Upper lobe of right lung (tissue), 1 donor: ENCODE data around the gene CDHR1. TPM values are rescaled to one million over a fixed set of nuclear protein-coding genes. Genes with fewer than 3 reads are reported as not detected.

Experiments
- ATAC-seq: fragments of 200-7000 bp; cut with Tn5 transposase; one replicate; pipeline ENCODE4 v1.9.1; 2020; ENCODE audit warnings: mild to moderate bottlenecking, moderate library complexity
- DNase-seq: peaks from one replicate; pipeline ENCODE4 v3.0.0-alpha.2; 2020
- H3K27ac ChIP-seq: fragments of 200-600 bp; one replicate; pipeline ENCODE4 v1.8.0; 2022
- H3K27me3 ChIP-seq: fragments of 200-600 bp; one replicate; pipeline ENCODE4 v1.8.0; 2022; ENCODE audit warnings: mild to moderate bottlenecking
- H3K36me3 ChIP-seq: fragments of 200-600 bp; one replicate; pipeline ENCODE4 v1.8.0; 2022
- H3K4me1 ChIP-seq: fragments of 200-600 bp; one replicate; pipeline ENCODE4 v1.8.0; 2022
- H3K4me3 ChIP-seq: fragments of 200-600 bp; one replicate; pipeline ENCODE4 v1.8.0; 2022; ENCODE audit warnings: mild to moderate bottlenecking
- H3K9me3 ChIP-seq: fragments of 200-600 bp; one replicate; pipeline ENCODE4 v1.8.0; 2022
- intact Hi-C: fragments of 100-400 bp; cut with DNase I; formaldehyde crosslinking; loops from one replicate; pipeline ENCODE4 v1.11.0; 2022
- total RNA-seq: library from RNA; stranded (reverse); fragmentation: NEBNext Ultra II Directional; extraction: Animal tissue kit (Norgen Biotek cat#: 25700); gene quantifications from one replicate; pipeline ENCODE4 v1.2.1, GENCODE V29; 2021
- TF ChIP-seq, protein P1 (sequence below): fragments of 200-600 bp; IDR thresholded peaks from one replicate; pipeline ENCODE4 v1.8.0; 2022; ENCODE audit warnings: antibody characterized with exemption
- donor health status: DM: no; HTN: yes; CAD: no; lungs with severe emphysema.

Gene CDHR1
- total RNA-seq, 1 donor from 2014 or later, result 0.35 TPM

DNA sequence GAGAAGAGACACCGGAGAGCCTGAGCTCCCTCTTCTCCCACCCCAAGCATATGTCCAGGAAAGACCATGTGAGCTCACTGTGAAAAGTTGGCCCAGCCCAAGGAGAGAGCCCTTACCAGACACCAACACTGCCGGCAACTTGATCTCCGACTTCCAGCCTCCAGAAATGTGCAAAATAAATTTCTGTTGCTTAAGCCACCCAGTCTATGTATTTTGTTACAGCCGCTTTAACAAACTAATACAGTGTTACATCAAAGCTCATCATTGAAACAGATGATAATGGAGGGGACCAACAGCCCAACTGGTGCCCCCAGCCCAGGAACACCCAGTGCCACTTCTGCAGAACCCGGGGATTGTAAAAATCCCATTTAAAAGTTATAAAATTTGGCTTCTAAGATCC lies 69.4 kb downstream of the CDHR1 start:
- TF ChIP-seq, protein P1, sequence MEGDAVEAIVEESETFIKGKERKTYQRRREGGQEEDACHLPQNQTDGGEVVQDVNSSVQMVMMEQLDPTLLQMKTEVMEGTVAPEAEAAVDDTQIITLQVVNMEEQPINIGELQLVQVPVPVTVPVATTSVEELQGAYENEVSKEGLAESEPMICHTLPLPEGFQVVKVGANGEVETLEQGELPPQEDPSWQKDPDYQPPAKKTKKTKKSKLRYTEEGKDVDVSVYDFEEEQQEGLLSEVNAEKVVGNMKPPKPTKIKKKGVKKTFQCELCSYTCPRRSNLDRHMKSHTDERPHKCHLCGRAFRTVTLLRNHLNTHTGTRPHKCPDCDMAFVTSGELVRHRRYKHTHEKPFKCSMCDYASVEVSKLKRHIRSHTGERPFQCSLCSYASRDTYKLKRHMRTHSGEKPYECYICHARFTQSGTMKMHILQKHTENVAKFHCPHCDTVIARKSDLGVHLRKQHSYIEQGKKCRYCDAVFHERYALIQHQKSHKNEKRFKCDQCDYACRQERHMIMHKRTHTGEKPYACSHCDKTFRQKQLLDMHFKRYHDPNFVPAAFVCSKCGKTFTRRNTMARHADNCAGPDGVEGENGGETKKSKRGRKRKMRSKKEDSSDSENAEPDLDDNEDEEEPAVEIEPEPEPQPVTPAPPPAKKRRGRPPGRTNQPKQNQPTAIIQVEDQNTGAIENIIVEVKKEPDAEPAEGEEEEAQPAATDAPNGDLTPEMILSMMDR, result no peak
- no peak for DNase-seq
- Histone ChIP-seq H3K4me3 (no peak overlapping the region), H3K9me3 (no peaks in the 10 kb centered on the region), H3K27me3 (no peaks in the 10 kb centered on the region), H3K4me1 (peaks cover 4% of the 10 kb centered on the region), H3K27ac (no peak overlapping the region), H3K36me3 (no peaks in the 10 kb centered on the region)
- intact Hi-C loops, result loop anchor here (10.0 kb wide), 1 partner anchor 101 kb away; no protein-coding TSS in a partner anchor
- ATAC-seq, result no peak

DNA sequence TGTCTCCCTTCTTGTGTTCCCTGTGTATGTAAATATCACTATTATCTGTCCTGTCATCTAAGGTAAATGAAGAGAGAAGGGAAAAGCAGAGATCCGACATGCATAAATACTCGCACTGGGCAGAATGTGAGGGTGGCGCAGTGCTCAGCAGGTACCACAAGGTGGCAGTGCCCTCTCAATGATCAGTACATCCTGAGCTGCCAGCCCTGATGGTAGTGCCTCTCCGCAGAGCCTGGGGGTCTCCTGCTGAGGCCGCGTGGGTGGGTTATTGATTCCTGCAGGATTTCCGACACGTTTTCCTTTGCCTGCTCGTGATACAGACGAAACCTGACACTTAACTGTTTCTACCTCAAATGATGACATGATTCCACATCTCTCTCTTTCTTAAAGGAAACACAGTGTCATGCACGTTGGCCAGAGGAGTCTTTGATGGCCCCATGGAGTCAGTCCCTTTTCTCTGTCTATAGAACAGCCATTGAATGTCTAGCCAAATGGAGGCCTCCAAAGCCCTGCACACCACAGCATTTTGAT lies 70.3 kb downstream of the CDHR1 start:
- Histone ChIP-seq H3K36me3 (no peaks in the 10 kb centered on the region), H3K4me3 (no peak overlapping the region), H3K27ac (no peak overlapping the region), H3K4me1 (peaks cover 4% of the 10 kb centered on the region), H3K27me3 (no peaks in the 10 kb centered on the region), H3K9me3 (no peaks in the 10 kb centered on the region)
- ATAC-seq (peak; percentile 94), DNase-seq (peak; percentile 77)
- TF ChIP-seq, protein P1, result peak; percentile 96
- intact Hi-C loops, result loop anchor here (5.0 to 10.0 kb wide), 2 partner anchors 100 to 273 kb away; no protein-coding TSS in a partner anchor

DNA sequence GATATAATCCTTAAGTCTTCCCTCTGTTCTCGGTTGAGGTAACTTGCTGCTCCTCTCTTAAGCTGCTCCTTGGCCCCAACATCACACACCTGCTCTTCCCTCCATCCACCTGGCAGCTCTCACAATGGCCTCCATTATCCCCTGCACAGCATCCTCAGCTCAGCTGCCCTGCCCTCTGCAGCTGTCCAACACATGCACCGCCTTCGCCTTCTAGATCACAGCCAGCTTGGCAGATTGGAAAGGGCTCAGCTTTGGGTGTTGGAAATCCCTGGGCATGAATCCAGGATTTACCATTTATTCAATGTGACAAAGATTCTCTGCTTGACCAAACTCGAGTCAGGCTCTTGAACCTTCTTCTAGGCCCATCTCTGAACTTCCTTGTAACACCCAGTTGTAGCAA lies 71.1 kb downstream of the CDHR1 start:
- intact Hi-C loops, result loop anchor here (5.0 to 10.0 kb wide), 2 partner anchors 99 to 272 kb away; no protein-coding TSS in a partner anchor
- ATAC-seq (no peak), DNase-seq (no peak)
- TF ChIP-seq, protein P1, result no peak
- no peaks in the 10 kb centered on the region for H3K27me3 ChIP-seq
- no peak overlapping the region for H3K4me3 ChIP-seq
- H3K27ac ChIP-seq, result no peak overlapping the region
- peaks cover 4% of the 10 kb centered on the region for H3K4me1 ChIP-seq
- H3K36me3 ChIP-seq, result no peaks in the 10 kb centered on the region
- no peaks in the 10 kb centered on the region for H3K9me3 ChIP-seq

DNA sequence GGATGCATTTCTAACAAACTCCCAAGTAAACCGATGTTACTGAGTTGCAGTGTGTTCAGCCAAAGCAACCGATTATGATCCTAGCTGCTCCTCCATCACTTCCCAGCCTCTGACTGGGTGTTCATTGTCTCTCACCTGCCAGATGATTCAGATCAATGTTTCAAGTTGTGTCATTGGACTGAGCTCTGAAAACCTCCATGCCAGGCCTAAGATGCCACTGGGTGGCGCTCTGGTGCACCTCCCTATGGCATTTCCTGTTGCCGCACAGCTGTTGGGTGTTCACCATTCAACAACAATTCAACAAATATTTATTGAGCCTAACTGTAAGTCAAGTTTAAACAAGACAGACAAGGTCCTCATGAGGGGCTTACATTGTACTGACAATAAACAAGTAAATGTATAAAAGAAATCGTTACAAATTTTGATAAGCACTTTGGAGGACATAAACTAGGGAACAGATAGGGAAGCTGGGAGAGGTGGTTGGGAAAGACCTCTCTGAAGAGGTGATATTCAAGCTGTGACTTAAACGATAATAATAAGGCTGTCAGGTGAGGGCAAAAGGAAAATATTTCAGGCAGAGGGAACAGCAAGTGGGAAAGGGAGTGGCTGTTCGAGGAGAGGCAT lies 73.3 kb downstream of the CDHR1 start:
- intact Hi-C loops, result loop anchor here (5.0 to 10.0 kb wide), 2 partner anchors 97 to 270 kb away; no protein-coding TSS in a partner anchor
- TF ChIP-seq, protein P1, result peak; percentile 59
- DNase-seq (no peak), ATAC-seq (peak; percentile 67)
- Histone ChIP-seq H3K27ac (no peak overlapping the region), H3K4me1 (peaks cover 4% of the 10 kb centered on the region), H3K4me3 (no peak overlapping the region), H3K9me3 (no peaks in the 10 kb centered on the region), H3K27me3 (no peaks in the 10 kb centered on the region), H3K36me3 (no peaks in the 10 kb centered on the region)

DNA sequence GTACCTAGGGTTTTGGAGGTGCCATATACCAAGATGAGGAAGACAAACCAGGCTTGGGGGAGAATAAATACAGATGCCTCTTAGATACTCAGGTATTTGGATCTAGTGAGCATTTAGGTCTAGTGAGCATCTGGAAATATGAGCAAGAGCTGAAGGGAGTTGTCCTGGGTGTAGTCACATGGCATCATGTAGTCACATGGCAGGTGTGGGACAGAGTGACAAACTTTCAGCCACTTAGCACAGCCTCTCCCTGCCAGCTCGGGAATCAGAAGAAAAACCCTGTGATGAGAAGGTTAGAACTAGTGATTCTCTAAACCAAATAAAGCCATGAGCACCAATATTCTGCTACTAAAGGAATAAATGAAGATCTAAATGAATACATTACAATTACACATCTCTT lies 74.8 kb downstream of the CDHR1 start:
- no peaks in the 10 kb centered on the region for H3K9me3 ChIP-seq
- H3K4me3 ChIP-seq, result no peak overlapping the region
- intact Hi-C loops, result loop anchor here (5.0 to 10.0 kb wide), 2 partner anchors 96 to 268 kb away; no protein-coding TSS in a partner anchor
- ATAC-seq (no peak), DNase-seq (no peak)
- H3K4me1 ChIP-seq, result peaks cover 4% of the 10 kb centered on the region
- H3K36me3 ChIP-seq, result no peaks in the 10 kb centered on the region
- no peak overlapping the region for H3K27ac ChIP-seq
- TF ChIP-seq, protein P1, result no peak
- H3K27me3 ChIP-seq, result no peaks in the 10 kb centered on the region

Other genes starting within 250 kb of the CDHR1 start
- gene GHITM, start 55.0 kb upstream of the CDHR1 start, total RNA-seq, result 117 TPM
- gene GPR15LG, start 20.7 kb upstream of the CDHR1 start, total RNA-seq, result not detected
- gene LRIT2, start 31.0 kb downstream of the CDHR1 start, total RNA-seq, result not detected
- gene LRIT1, start 47.0 kb downstream of the CDHR1 start, total RNA-seq, result not detected
- 0.41 TPM for gene RGR, start 50.5 kb downstream of the CDHR1 start, total RNA-seq
- 74.4 TPM for gene CCSER2, start 134.1 kb downstream of the CDHR1 start, total RNA-seq